MM.1S (cell line): ENCODE data around the gene ABCA1.

ENCODE experiments used
- DNase-seq: peaks from one replicate; pipeline ENCODE4 v3.0.0-alpha.2; 2015
- H2AFZ ChIP-seq: fragments of 300-600 bp; sonication (generic); 2 replicates; pipeline ENCODE4 v1.6.0; 2016; ENCODE audit warnings: antibody characterized with exemption, low read length
- H3F3A ChIP-seq: fragments of 300-600 bp; sonication (generic); 2 replicates; pipeline ENCODE4 v1.6.1; 2016; ENCODE audit warnings: mild to moderate bottlenecking, antibody characterized with exemption, low read length, moderate library complexity, mixed read lengths; ENCODE audit not compliant: insufficient read depth
- H3K27ac ChIP-seq: fragments of 300-600 bp; sonication (generic); 2 replicates; pipeline ENCODE4 v1.5.1; 2016; ENCODE audit warnings: mild to moderate bottlenecking, low read length
- H3K27me3 ChIP-seq: fragments of 300-600 bp; sonication (generic); replicated peaks from 2 replicates; pipeline ENCODE4 v1.6.0; 2016; ENCODE audit warnings: low read length; ENCODE audit not compliant: insufficient read depth
- H3K36me3 ChIP-seq: fragments of 300-600 bp; sonication (generic); replicated peaks from 2 replicates; pipeline ENCODE4 v1.6.1; 2016; ENCODE audit warnings: mild to moderate bottlenecking, low read length, mixed read lengths; ENCODE audit not compliant: insufficient read depth
- H3K4me1 ChIP-seq: fragments of 300-600 bp; sonication (generic); 2 replicates; pipeline ENCODE4 v1.6.1; 2016; ENCODE audit warnings: low read length, mixed read lengths
- H3K4me2 ChIP-seq: fragments of 300-600 bp; sonication (generic); 2 replicates; pipeline ENCODE4 v1.6.0; 2016; ENCODE audit warnings: low read depth, low read length
- H3K4me3 ChIP-seq: fragments of 300-600 bp; sonication (generic); 2 replicates; pipeline ENCODE4 v1.5.1; 2016; ENCODE audit warnings: low read length, mixed read lengths
- H3K79me2 ChIP-seq: fragments of 300-600 bp; sonication (generic); 2 replicates; pipeline ENCODE4 v1.6.1; 2016; ENCODE audit warnings: mixed run types, low read length, mixed read lengths
- H3K9ac ChIP-seq: fragments of 300-600 bp; sonication (generic); 2 replicates; pipeline ENCODE4 v1.6.1; 2016; ENCODE audit warnings: low read length, mixed read lengths
- H3K9me2 ChIP-seq: fragments of 300-600 bp; sonication (generic); replicated peaks from 2 replicates; pipeline ENCODE4 v1.6.1; 2016; ENCODE audit warnings: mild to moderate bottlenecking, low read length, mixed read lengths; ENCODE audit not compliant: insufficient read depth
- H3K9me3 ChIP-seq: fragments of 300-600 bp; sonication (generic); replicated peaks from 2 replicates; pipeline ENCODE4 v1.6.1; 2016; ENCODE audit warnings: mild to moderate bottlenecking, low read length, mixed read lengths; ENCODE audit not compliant: insufficient read depth
- H4K20me1 ChIP-seq: fragments of 300-600 bp; sonication (generic); 2 replicates; pipeline ENCODE4 v1.6.1; 2016; ENCODE audit warnings: mild to moderate bottlenecking, low read length, moderate library complexity, mixed read lengths; ENCODE audit not compliant: insufficient read depth
- EZH2 ChIP-seq: fragments of 300-600 bp; sonication (generic); optimal IDR thresholded peaks from 2 replicates; pipeline ENCODE3; 2017; ENCODE audit warnings: low read depth, mild to moderate bottlenecking, antibody characterized with exemption, low read length, mixed read lengths
- EZH2phosphoT487 ChIP-seq: fragments of 300-600 bp; sonication (generic); IDR thresholded peaks from 2 replicates; pipeline ENCODE4 v1.6.1; 2018; ENCODE audit warnings: antibody characterized with exemption, low read length
- TF ChIP-seq, protein P1 (sequence below): fragments of 300-600 bp; sonication (generic); IDR thresholded peaks from 2 replicates; pipeline ENCODE4 v1.5.1; 2016; ENCODE audit warnings: antibody characterized with exemption, low read length, mixed read lengths

Gene ABCA1

DNA sequence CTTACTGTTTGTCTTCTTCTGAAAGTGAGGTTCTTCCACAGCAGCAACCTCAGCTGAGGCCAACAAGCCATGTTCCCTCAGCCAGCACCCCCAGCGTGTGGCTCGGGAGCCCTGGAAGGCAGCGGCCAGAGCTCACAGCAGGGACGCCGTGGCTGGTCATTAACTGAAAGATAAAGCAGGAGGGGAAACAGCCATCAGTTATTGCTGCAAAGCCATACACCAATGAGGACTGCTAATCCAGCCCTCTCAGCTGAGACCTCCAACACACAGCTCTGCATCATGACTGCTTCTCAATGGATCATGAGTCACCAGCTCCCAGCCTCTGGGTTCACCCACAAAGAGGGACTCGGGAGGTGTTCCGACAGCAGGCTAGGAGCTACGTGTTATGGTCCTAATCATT is 24.3 kb downstream of the ABCA1 start:
- H3K9ac ChIP-seq = no peak overlapping the region
- no peak overlapping the region for H3K4me2 ChIP-seq
- no peak overlapping the region for H3K27ac ChIP-seq
- H2AFZ ChIP-seq = no peak overlapping the region
- H3F3A ChIP-seq = no peaks in the 10 kb centered on the region
- H3K9me3 ChIP-seq = no peaks in the 10 kb centered on the region
- no peak for DNase-seq
- no peaks in the 10 kb centered on the region for H3K36me3 ChIP-seq
- H3K4me1 ChIP-seq = no peaks in the 10 kb centered on the region
- H3K9me2 ChIP-seq = no peaks in the 10 kb centered on the region
- H4K20me1 ChIP-seq = no peaks in the 10 kb centered on the region
- H3K27me3 ChIP-seq = no peaks in the 10 kb centered on the region
- TF ChIP-seq, protein P1, sequence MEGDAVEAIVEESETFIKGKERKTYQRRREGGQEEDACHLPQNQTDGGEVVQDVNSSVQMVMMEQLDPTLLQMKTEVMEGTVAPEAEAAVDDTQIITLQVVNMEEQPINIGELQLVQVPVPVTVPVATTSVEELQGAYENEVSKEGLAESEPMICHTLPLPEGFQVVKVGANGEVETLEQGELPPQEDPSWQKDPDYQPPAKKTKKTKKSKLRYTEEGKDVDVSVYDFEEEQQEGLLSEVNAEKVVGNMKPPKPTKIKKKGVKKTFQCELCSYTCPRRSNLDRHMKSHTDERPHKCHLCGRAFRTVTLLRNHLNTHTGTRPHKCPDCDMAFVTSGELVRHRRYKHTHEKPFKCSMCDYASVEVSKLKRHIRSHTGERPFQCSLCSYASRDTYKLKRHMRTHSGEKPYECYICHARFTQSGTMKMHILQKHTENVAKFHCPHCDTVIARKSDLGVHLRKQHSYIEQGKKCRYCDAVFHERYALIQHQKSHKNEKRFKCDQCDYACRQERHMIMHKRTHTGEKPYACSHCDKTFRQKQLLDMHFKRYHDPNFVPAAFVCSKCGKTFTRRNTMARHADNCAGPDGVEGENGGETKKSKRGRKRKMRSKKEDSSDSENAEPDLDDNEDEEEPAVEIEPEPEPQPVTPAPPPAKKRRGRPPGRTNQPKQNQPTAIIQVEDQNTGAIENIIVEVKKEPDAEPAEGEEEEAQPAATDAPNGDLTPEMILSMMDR = no peak
- TF ChIP-seq EZH2 (no peak), EZH2phosphoT487 (no peak)
- H3K79me2 ChIP-seq = no peaks in the 10 kb centered on the region
- no peak overlapping the region for H3K4me3 ChIP-seq

GRCh38 chr9:104900871-104901270 is 27.1 kb downstream of the ABCA1 start:
- Histone ChIP-seq H3K27ac (no peak overlapping the region), H3K9me2 (no peaks in the 10 kb centered on the region), H4K20me1 (no peaks in the 10 kb centered on the region), H3K27me3 (no peaks in the 10 kb centered on the region), H3K4me1 (no peaks in the 10 kb centered on the region), H2AFZ (no peak overlapping the region), H3K79me2 (no peaks in the 10 kb centered on the region), H3K9me3 (no peaks in the 10 kb centered on the region), H3K4me2 (no peak overlapping the region), H3F3A (no peaks in the 10 kb centered on the region), H3K9ac (no peak overlapping the region), H3K4me3 (no peak overlapping the region), H3K36me3 (no peaks in the 10 kb centered on the region)
- TF ChIP-seq EZH2phosphoT487 (no peak), EZH2 (no peak)
- TF ChIP-seq, protein P1 = no peak
- DNase-seq = no peak

DNA sequence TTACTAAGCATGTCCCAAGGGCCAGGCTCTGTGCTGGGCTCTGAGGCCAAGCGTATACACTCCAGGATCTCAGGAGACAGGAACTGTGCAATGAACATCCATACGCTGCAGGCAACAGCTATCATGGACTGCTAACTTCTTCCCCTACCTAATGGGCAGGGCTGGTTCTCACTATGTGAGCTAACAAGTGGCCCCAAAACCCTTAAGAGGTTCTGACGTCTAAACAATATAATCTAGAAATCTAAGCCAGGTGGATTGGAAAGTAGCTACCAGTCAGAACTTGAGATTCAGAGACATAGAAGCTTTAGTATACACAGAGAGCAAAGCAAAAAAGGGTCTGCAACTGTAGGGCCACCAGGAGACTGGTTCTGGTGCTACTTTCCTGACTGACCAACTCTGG is 27.6 kb downstream of the ABCA1 start:
- H3K9me3 ChIP-seq = no peaks in the 10 kb centered on the region
- no peak overlapping the region for H3K9ac ChIP-seq
- no peaks in the 10 kb centered on the region for H3K4me1 ChIP-seq
- no peaks in the 10 kb centered on the region for H3K9me2 ChIP-seq
- no peak overlapping the region for H3K4me3 ChIP-seq
- no peaks in the 10 kb centered on the region for H3K27me3 ChIP-seq
- no peak overlapping the region for H2AFZ ChIP-seq
- DNase-seq = no peak
- H3K36me3 ChIP-seq = no peaks in the 10 kb centered on the region
- no peaks in the 10 kb centered on the region for H3K79me2 ChIP-seq
- no peak overlapping the region for H3K27ac ChIP-seq
- H3K4me2 ChIP-seq = no peak overlapping the region
- no peaks in the 10 kb centered on the region for H3F3A ChIP-seq
- TF ChIP-seq EZH2 (no peak), EZH2phosphoT487 (no peak)
- TF ChIP-seq, protein P1 = no peak
- H4K20me1 ChIP-seq = no peaks in the 10 kb centered on the region
